H1 (cell line): ENCODE results near the gene ID1. TPM values are rescaled to one million over a fixed set of nuclear protein-coding genes. Genes with fewer than 3 reads are reported as not detected.

ENCODE experiments used
- CTCF ChIA-PET: fragments of 300-600 bp; sonication (Branson Sonifier 250); formaldehyde crosslinking; loops from one replicate; lab custom pipeline; 2021; ENCODE audit not compliant: partially characterized antibody; lab: Charles Lee
- POLR2A ChIA-PET: fragments of 300-600 bp; sonication (Branson Sonifier 250); formaldehyde crosslinking; loops from one replicate; lab custom pipeline; 2021; ENCODE audit warnings: inconsistent platforms; ENCODE audit not compliant: partially characterized antibody; lab: Charles Lee
- DNase-seq, 2 experiments: peaks; one replicate each; pipeline versions ENCODE4 v3.0.0 to v3.0.0-alpha.2; 2010 to 2022; ENCODE audit warnings: low spot score in 2 of 2, low read depth in 1 of 2, mixed read lengths in 1 of 2
- FAIRE-seq: peaks from 2 replicates; lab custom pipeline; 2011; peaks lifted over from hg19 to GRCh38; lab: Jason Lieb, UNC
- H2AFZ ChIP-seq: 2 replicates; pipeline ENCODE4 v1.8.1; 2012; ENCODE audit warnings: low read length, inconsistent platforms
- H2AK5ac ChIP-seq: 2 replicates; pipeline ENCODE4 v1.6.1; 2013; ENCODE audit warnings: low read depth, low read length
- H2BK120ac ChIP-seq: replicated peaks from 2 replicates; pipeline ENCODE3; 2013; ENCODE audit warnings: low read depth, low read length, inconsistent platforms
- H2BK12ac ChIP-seq: 2 replicates; pipeline ENCODE4 v1.6.1; 2013; ENCODE audit warnings: low read depth, low read length
- H2BK15ac ChIP-seq: 2 replicates; pipeline ENCODE4 v1.6.1; 2013; ENCODE audit warnings: low read length
- H2BK20ac ChIP-seq: 2 replicates; pipeline ENCODE4 v1.6.1; 2013; ENCODE audit warnings: low read length
- H2BK5ac ChIP-seq: 2 replicates; pipeline ENCODE4 v1.6.1; 2013; ENCODE audit warnings: low read depth, low read length
- H3K14ac ChIP-seq: 2 replicates; pipeline ENCODE4 v1.6.1; 2013; ENCODE audit warnings: inconsistent platforms; ENCODE audit not compliant: insufficient read length
- H3K18ac ChIP-seq: 2 replicates; pipeline ENCODE4 v1.6.1; 2013; ENCODE audit warnings: low read length; ENCODE audit errors: extremely low read depth
- H3K23ac ChIP-seq: 2 replicates; pipeline ENCODE4 v1.6.1; 2013; ENCODE audit warnings: inconsistent platforms; ENCODE audit not compliant: insufficient read length
- H3K23me2 ChIP-seq: 2 replicates; pipeline ENCODE4 v1.6.1; 2013; ENCODE audit warnings: low read depth, low read length
- H3K27ac ChIP-seq: 2 replicates; pipeline ENCODE4 v1.6.1; 2011; ENCODE audit warnings: low read depth, low read length, inconsistent platforms
- H3K27me3 ChIP-seq, 4 experiments: replicated peaks in 1 of 4; 1 replicate in 1 of 4; 2 replicates in 3 of 4; pipeline versions ENCODE4 v1.6.1 to v1.8.1; 2011 to 2013; ENCODE audit warnings: low read length in 3 of 4, mild to moderate bottlenecking in 3 of 4, inconsistent platforms in 2 of 4, mixed read lengths in 2 of 4, moderate library complexity in 1 of 4; ENCODE audit not compliant: control insufficient read depth in 3 of 4, insufficient read depth in 3 of 4; ENCODE audit errors: extremely low read depth in 1 of 4
- H3K36me3 ChIP-seq, 4 experiments: 2 replicates each; pipeline versions ENCODE4 v1.6.1 to v1.8.1; 2011 to 2013; ENCODE audit warnings: mild to moderate bottlenecking in 4 of 4, low read length in 3 of 4, moderate library complexity in 2 of 4, control low read depth in 1 of 4, inconsistent platforms in 1 of 4; ENCODE audit not compliant: insufficient read depth in 4 of 4, control insufficient read depth in 2 of 4
- H3K4ac ChIP-seq: replicated peaks from 2 replicates; pipeline ENCODE3; 2013; ENCODE audit warnings: low read length, low read depth, mixed read lengths, inconsistent platforms; ENCODE audit not compliant: insufficient read length
- H3K4me1 ChIP-seq, 4 experiments: replicated peaks in 1 of 4; 1 replicate in 1 of 4; 2 replicates in 3 of 4; pipeline versions ENCODE4 v1.6.1 to v1.8.1; 2011 to 2013; ENCODE audit warnings: low read length in 3 of 4, inconsistent platforms in 2 of 4, mixed read lengths in 1 of 4; ENCODE audit not compliant: insufficient read depth in 4 of 4, control insufficient read depth in 3 of 4
- H3K4me2 ChIP-seq, 2 experiments: 2 replicates each; pipeline versions ENCODE4 v1.6.1 to v1.8.1; 2011 to 2013; ENCODE audit warnings: low read depth in 2 of 2, low read length in 2 of 2, control low read depth in 1 of 2, inconsistent platforms in 1 of 2, mild to moderate bottlenecking in 1 of 2; ENCODE audit not compliant: insufficient read depth in 1 of 2
- H3K4me3 ChIP-seq, 4 experiments: fragments of 200-600, 300-600 bp in 1 of 4; sonication (generic), shearing (Covaris generic), sonication (Bioruptor Twin) in 1 of 4; 2 replicates each; pipeline versions ENCODE4 v1.5.1 to v1.8.1; 2011 to 2016; ENCODE audit warnings: low read length in 4 of 4, low read depth in 3 of 4, control low read depth in 2 of 4, inconsistent platforms in 2 of 4, mild to moderate bottlenecking in 2 of 4, mixed read lengths in 1 of 4, moderate library complexity in 1 of 4; ENCODE audit not compliant: insufficient read depth in 2 of 4; ENCODE audit errors: extremely low read depth in 1 of 4
- H3K56ac ChIP-seq: replicated peaks from 2 replicates; pipeline ENCODE3; 2013; ENCODE audit warnings: low read depth, mild to moderate bottlenecking, mixed read lengths, low read length, inconsistent platforms; ENCODE audit not compliant: insufficient read length
- H3K79me1 ChIP-seq: 2 replicates; pipeline ENCODE4 v1.6.1; 2013; ENCODE audit warnings: low read depth, low read length, control low read depth
- H3K79me2 ChIP-seq, 2 experiments: 2 replicates each; pipeline versions ENCODE4 v1.6.1 to v1.8.1; 2012 to 2013; ENCODE audit warnings: low read length in 2 of 2, mild to moderate bottlenecking in 2 of 2, inconsistent platforms in 1 of 2; ENCODE audit not compliant: insufficient read depth in 2 of 2, control insufficient read depth in 1 of 2
- H3K9ac ChIP-seq, 4 experiments: replicated peaks in 1 of 4; 1 replicate in 1 of 4; 2 replicates in 3 of 4; pipeline versions ENCODE4 v1.6.1 to v1.8.1; 2011 to 2013; ENCODE audit warnings: low read depth in 3 of 4, low read length in 3 of 4, control low read depth in 2 of 4, mild to moderate bottlenecking in 2 of 4, moderate library complexity in 2 of 4, inconsistent platforms in 1 of 4; ENCODE audit errors: extremely low read depth in 1 of 4
- H3K9me3 ChIP-seq, 2 experiments: 2 replicates each; pipeline versions ENCODE4 v1.6.1 to v1.8.1; 2012 to 2013; ENCODE audit warnings: mild to moderate bottlenecking in 2 of 2, moderate library complexity in 2 of 2, control low read depth in 1 of 2, inconsistent platforms in 1 of 2, low read depth in 1 of 2, low read length in 1 of 2, mixed read lengths in 1 of 2; ENCODE audit not compliant: insufficient read depth in 2 of 2
- H4K20me1 ChIP-seq, 2 experiments: replicated peaks in 1 of 2; 2 replicates each; pipeline versions ENCODE3 to v1.8.1; 2011 to 2013; ENCODE audit warnings: inconsistent platforms in 2 of 2, low read length in 2 of 2, mild to moderate bottlenecking in 1 of 2; ENCODE audit not compliant: insufficient read depth in 2 of 2, control insufficient read depth in 1 of 2
- H4K5ac ChIP-seq: 2 replicates; pipeline ENCODE4 v1.6.1; 2013; ENCODE audit warnings: low read length, low read depth, mixed read lengths, inconsistent platforms; ENCODE audit not compliant: insufficient read length
- H4K8ac ChIP-seq: 2 replicates; pipeline ENCODE4 v1.8.0; 2013; ENCODE audit warnings: mild to moderate bottlenecking, moderate library complexity, low read length, inconsistent platforms; ENCODE audit not compliant: insufficient read depth; ENCODE audit errors: extremely low read depth
- H4K91ac ChIP-seq: replicated peaks from 2 replicates; pipeline ENCODE3; 2013; ENCODE audit warnings: low read length, mixed read lengths, inconsistent platforms; ENCODE audit not compliant: insufficient read length
- ASH2L ChIP-seq: fragments of 200-600, 300-600 bp; sonication (generic); IDR thresholded peaks from one replicate; pipeline ENCODE4 v1.7.1; 2017; ENCODE audit warnings: low read length
- BRCA1 ChIP-seq: IDR thresholded peaks from 2 replicates; pipeline ENCODE4 v1.6.1; 2012; ENCODE audit warnings: low read depth, low read length, improper control_type of control experiment
- CHD1 ChIP-seq: IDR thresholded peaks from 2 replicates; pipeline ENCODE4 v1.6.1; 2012; ENCODE audit warnings: low read depth, low read length, improper control_type of control experiment
- FOSL1 ChIP-seq: IDR thresholded peaks from 2 replicates; pipeline ENCODE4 v1.6.1; 2011; ENCODE audit warnings: mild to moderate bottlenecking, low read depth, low read length, moderate library complexity; ENCODE audit not compliant: insufficient read depth
- GTF2F1 ChIP-seq: IDR thresholded peaks from 2 replicates; pipeline ENCODE4 v1.6.1; 2012; ENCODE audit warnings: low read depth, low read length, improper control_type of control experiment, borderline replicate concordance
- HDAC2 ChIP-seq, 2 experiments: fragments of 300-600 bp in 1 of 2; sonication (generic) in 1 of 2; IDR thresholded peaks; 2 replicates each; pipeline ENCODE4 v1.6.1; 2011 to 2012; ENCODE audit warnings: low read depth in 2 of 2, low read length in 2 of 2, mild to moderate bottlenecking in 2 of 2, moderate library complexity in 2 of 2, borderline replicate concordance in 1 of 2, inconsistent platforms in 1 of 2
- JUND ChIP-seq: IDR thresholded peaks from 2 replicates; pipeline ENCODE4 v1.6.1; 2011; ENCODE audit warnings: mild to moderate bottlenecking, improper control_type of control experiment, low read length
- NRF1 ChIP-seq: IDR thresholded peaks from 2 replicates; pipeline ENCODE4 v1.6.1; 2011; ENCODE audit warnings: mild to moderate bottlenecking, low read depth, low read length, improper control_type of control experiment
- PHF8 ChIP-seq: fragments of 200-600 bp; sonication (generic); conservative IDR thresholded peaks from 2 replicates; pipeline ENCODE4 v1.7.1; 2012; ENCODE audit warnings: low read depth, mild to moderate bottlenecking, inconsistent platforms, low read length, moderate library complexity
- RBBP5 ChIP-seq: IDR thresholded peaks from 2 replicates; pipeline ENCODE4 v1.7.1; 2012; ENCODE audit warnings: low read depth, mild to moderate bottlenecking, inconsistent platforms, low read length, moderate library complexity, borderline replicate concordance
- SIN3A ChIP-seq, 2 experiments: IDR thresholded peaks in 1 of 2; conservative IDR thresholded peaks in 1 of 2; 2 replicates each; pipeline ENCODE4 v1.6.1; 2011 to 2012; ENCODE audit warnings: low read length in 2 of 2, improper control_type of control experiment in 1 of 2, low read depth in 1 of 2, mild to moderate bottlenecking in 1 of 2
- SP2 ChIP-seq: IDR thresholded peaks from 2 replicates; pipeline ENCODE4 v1.6.1; 2012; ENCODE audit warnings: mild to moderate bottlenecking, low read length, inconsistent platforms
- TCF12 ChIP-seq: IDR thresholded peaks from 2 replicates; pipeline ENCODE4 v1.6.1; 2011; ENCODE audit warnings: low read depth, mild to moderate bottlenecking, low read length
- WGBS, 2 experiments: shearing (Covaris generic) in 1 of 2; methylation state at CpG; one replicate each; pipeline versions ENCODE4 v1.1.6 to v1.1.7; 2013 to 2015; ENCODE audit warnings: low lambda C conversion rate in 2 of 2, mixed read lengths in 2 of 2, inconsistent platforms in 1 of 2, low coverage in 1 of 2, missing lambda C conversion rate in 1 of 2; ENCODE audit not compliant: insufficient replicate concordance in 2 of 2, insufficient coverage in 1 of 2, insufficient read length in 1 of 2; ENCODE audit errors: extremely low coverage in 1 of 2, missing lambda C conversion rate in 1 of 2; 5-methylcytosine and 5-hydroxymethylcytosine counted together
- polyA plus RNA-seq, 7 experiments: library from polyadenylated mRNA; depleted of rRNA in 3 of 7; stranded (reverse) in 5 of 7; unstranded in 2 of 7; fragments of >200 nt in 5 of 7; fragments of 200-250 nt in 2 of 7; gene quantifications; 1 replicate in 5 of 7; 2 replicates in 1 of 7; 4 replicates in 1 of 7; pipeline versions ENCODE4 v1.2.1 to v1.2.3, GENCODE V29; 2011 to 2013; ENCODE audit warnings: missing spikeins in 2 of 7, mixed read lengths in 2 of 7
- total RNA-seq: library from RNA; stranded (reverse); fragmentation: NEBNext Ultra II Directional; extraction: Animal tissue kit (Norgen Biotek cat#: 25700); gene quantifications from 2 replicates; pipeline ENCODE4 v1.2.1, GENCODE V29; 2021

The ID1 gene
- total and polyA plus RNA-seq, 2 of the 8 experiments (the other 6 are each of a cell fraction or from before 2014, with no cell fraction given) = 120 to 357 TPM

DNA sequence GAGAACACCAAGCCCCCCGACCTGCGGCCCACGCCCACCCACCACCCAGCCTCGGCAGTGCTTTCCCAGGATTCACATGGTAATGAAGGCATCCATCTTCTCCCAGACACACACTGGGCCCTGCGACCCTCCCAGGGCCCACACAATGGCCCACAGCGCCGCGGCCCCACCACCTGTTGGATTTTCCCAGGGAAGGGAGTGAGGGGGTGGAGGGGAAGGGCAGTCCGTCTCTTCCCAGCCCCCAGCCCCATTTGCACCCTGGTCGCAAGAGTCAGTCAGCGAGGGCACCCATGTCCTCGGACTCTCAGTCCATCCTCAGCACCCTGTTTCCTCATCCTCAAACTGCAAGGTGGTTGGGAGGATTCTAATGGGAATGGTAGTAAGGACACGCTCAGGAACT is 23.7 kb upstream of the ID1 start:
- POLR2A ChIA-PET = interaction anchor here (2.0 to 12.8 kb wide), 4 partner anchors 9 to 31 kb away, joined by 5 to 281 read pairs (median 26); partner anchors contain the start of gene ID1
- no peak overlapping the region for H3K23ac ChIP-seq
- H3K18ac ChIP-seq = peak overlapping the region; percentile 96
- H4K5ac ChIP-seq = peak overlapping the region; percentile 20
- no peak overlapping the region for H3K56ac ChIP-seq
- H3K14ac ChIP-seq = no peak overlapping the region
- no peaks in the 10 kb centered on the region for H3K79me1 ChIP-seq
- no peaks in the 10 kb centered on the region for H3K27me3 ChIP-seq
- no peaks in the 10 kb centered on the region; the same call in 1 of the 2 replicates for H3K23me2 ChIP-seq
- peak overlapping the region; percentile 67 for H2BK120ac ChIP-seq
- H2BK15ac ChIP-seq = peak overlapping the region; percentile 72; the same call in 1 of the 2 replicates
- H3K4ac ChIP-seq = peak overlapping the region; percentile 91
- H4K20me1 ChIP-seq = no peaks in the 10 kb centered on the region
- peak overlapping the region; percentile 90 for H4K91ac ChIP-seq
- CTCF ChIA-PET = no interaction called here
- peaks cover 13 to 20% (median 17%) of the 10 kb centered on the region in 4 experiments for H3K4me1 ChIP-seq
- H2BK5ac ChIP-seq = peak overlapping the region; percentile 98
- H3K27ac ChIP-seq = peak overlapping the region; percentile 59; the same call in 1 of the 2 replicates
- 0 out of 2 replicates have a peak overlapping the region, but pooled peaks have one; percentile 7 for H2AFZ ChIP-seq
- H3K9ac ChIP-seq = no peak overlapping the region; a peak in 1 of 7 replicates
- H2AK5ac ChIP-seq = peak overlapping the region; percentile 87; the same call in 1 of the 2 replicates
- peak in 1 of 2 experiments; percentile 69 for DNase-seq
- no peak for FAIRE-seq
- WGBS, 2 experiments = 14% methylated on average over 13 of the region's 13 CpGs; no CpG with 5 or more reads in 1 of the 2 experiments
- no peaks in the 10 kb centered on the region for H3K9me3 ChIP-seq
- H3K4me2 ChIP-seq = peak overlapping the region in 1 of 2 experiments; percentile 60; a peak in 3 of 4 replicates
- no peaks in the 10 kb centered on the region for H3K36me3 ChIP-seq
- H2BK12ac ChIP-seq = peak overlapping the region; percentile 100
- H3K4me3 ChIP-seq = peak overlapping the region in 1 of 4 experiments; percentile 6; a peak in 1 of 8 replicates
- H2BK20ac ChIP-seq = peak overlapping the region; percentile 99; the same call in 1 of the 2 replicates
- H4K8ac ChIP-seq = peak overlapping the region; percentile 26; the same call in 1 of the 2 replicates
- no peaks in the 10 kb centered on the region for H3K79me2 ChIP-seq
- no peak for TF ChIP-seq BRCA1
- no peak for TF ChIP-seq JUND
- no peak for TF ChIP-seq SIN3A (conservative IDR thresholded peaks at IDR 0.05 in 1 of 2, IDR thresholded peaks at IDR 0.05 in 1 of 2; ENCODE audit: low read depth in 1 of 2, low read length in 2 of 2)
- TF ChIP-seq FOSL1 = no peak
- no peak for TF ChIP-seq CHD1
- peak in 1 of 2 experiments; percentile 48; a peak in 1 of 4 replicates for TF ChIP-seq HDAC2 (IDR thresholded peaks at IDR 0.05; ENCODE audit: borderline replicate concordance in 1 of 2, low read depth in 2 of 2, low read length in 2 of 2)
- no peak for TF ChIP-seq PHF8
- no peak for TF ChIP-seq GTF2F1
- TF ChIP-seq RBBP5 = no peak
- TF ChIP-seq SP2 = no peak
- TF ChIP-seq ASH2L = peak; percentile 61
- 0 out of 2 replicates have a peak, but pooled peaks have one; percentile 36 for TF ChIP-seq TCF12
- no peak for TF ChIP-seq NRF1
